Fibroblast of villous mesenchyme (primary cell): ENCODE results near the gene TRAF3IP1. TPM values are rescaled to one million over a fixed set of nuclear protein-coding genes. Genes with fewer than 3 reads are reported as not detected.

Source experiments
- DNase-seq: peaks from one replicate; pipeline ENCODE4 v3.0.0-alpha.2; 2010; ENCODE audit warnings: low read depth
- H3K4me3 ChIP-seq: 2 replicates; pipeline ENCODE4 v1.5.1; 2011; ENCODE audit warnings: low read depth, mild to moderate bottlenecking, low read length
- CTCF ChIP-seq: IDR thresholded peaks from 2 replicates; pipeline ENCODE4 v1.5.1; 2012; ENCODE audit warnings: low read depth, mild to moderate bottlenecking, low read length; ENCODE audit not compliant: insufficient read depth
- total RNA-seq: library from RNA; depleted of rRNA; stranded (reverse); fragments of >200 nt; gene quantifications from 2 replicates; pipeline ENCODE4 v1.2.3, GENCODE V29; 2012

TRAF3IP1 gene
- total RNA-seq, 1 donor: 7.8 TPM

GRCh38 chr2:238277695-238278094, 42.6 kb upstream of the TRAF3IP1 start:
- no peak overlapping the region for H3K4me3 ChIP-seq
- DNase-seq: no peak
- TF ChIP-seq CTCF: no peak

GRCh38 chr2:238278626-238279323, 41.5 kb upstream of the TRAF3IP1 start:
- no peak overlapping the region for H3K4me3 ChIP-seq
- TF ChIP-seq CTCF: no peak
- no peak for DNase-seq

GRCh38 chr2:238279324-238279682, 41.0 kb upstream of the TRAF3IP1 start:
- DNase-seq: no peak
- no peak for TF ChIP-seq CTCF

GRCh38 chr2:238280083-238280825, 40.1 kb upstream of the TRAF3IP1 start:
- TF ChIP-seq CTCF: no peak
- DNase-seq: no peak
- H3K4me3 ChIP-seq: no peak overlapping the region

More at GRCh38 chr2:238279324-238279682, 41.0 kb upstream of the TRAF3IP1 start:
- H3K4me3 ChIP-seq: no peak overlapping the region

GRCh38 chr2:238281826-238282480, 38.4 kb upstream of the TRAF3IP1 start:
- H3K4me3 ChIP-seq: no peak overlapping the region
- no peak for DNase-seq
- no peak for TF ChIP-seq CTCF

- no peak for DNase-seq
- H3K4me3 ChIP-seq: no peak overlapping the region
- no peak for TF ChIP-seq CTCF
Measured at GRCh38 chr2:238282861-238283738, 37.2 kb upstream of the TRAF3IP1 start.
